Measurements from ENCODE around the gene INO80E.
"Not testable (repeated sequence)": the region's sequence is repeated elsewhere in the genome, so short reads cannot be mapped to it uniquely, and the experiment has no call there.

INO80E gene

GRCh38 chr16:30010844-30011713 is 15.0 kb downstream of the INO80E start, which contains the start of gene DOC2A:
Gene DOC2A, minus strand, starts transcription at chr16:30011027. Its CDS starts 805 bp downstream, at chr16:30010222.
- DNase-seq = no peak

- no peak for DNase-seq
These were observed 15.9 kb downstream of the INO80E start for GRCh38 chr16:30011714-30012504.

DNA sequence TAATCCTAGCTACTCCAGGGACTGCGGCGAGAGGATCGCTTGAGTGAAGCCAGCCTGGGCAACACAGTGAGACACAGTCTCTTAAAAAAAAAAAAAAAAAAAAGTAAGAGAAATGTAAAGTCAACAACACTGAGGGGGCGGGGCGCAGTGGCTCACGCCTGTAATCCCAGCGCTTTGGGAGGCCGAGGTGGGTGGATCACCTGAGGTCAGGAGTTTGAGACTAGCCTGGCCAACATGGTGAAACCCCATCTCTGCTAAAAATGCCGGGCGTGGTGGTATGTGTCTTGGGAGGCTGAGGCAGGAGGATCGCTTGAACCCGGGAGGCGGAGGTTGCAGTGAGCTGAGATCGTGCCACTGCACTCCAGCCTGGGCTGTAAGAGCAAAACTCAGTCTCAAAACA is 16.6 kb downstream of the INO80E start:
- DNase-seq = not testable (repeated sequence)

DNA sequence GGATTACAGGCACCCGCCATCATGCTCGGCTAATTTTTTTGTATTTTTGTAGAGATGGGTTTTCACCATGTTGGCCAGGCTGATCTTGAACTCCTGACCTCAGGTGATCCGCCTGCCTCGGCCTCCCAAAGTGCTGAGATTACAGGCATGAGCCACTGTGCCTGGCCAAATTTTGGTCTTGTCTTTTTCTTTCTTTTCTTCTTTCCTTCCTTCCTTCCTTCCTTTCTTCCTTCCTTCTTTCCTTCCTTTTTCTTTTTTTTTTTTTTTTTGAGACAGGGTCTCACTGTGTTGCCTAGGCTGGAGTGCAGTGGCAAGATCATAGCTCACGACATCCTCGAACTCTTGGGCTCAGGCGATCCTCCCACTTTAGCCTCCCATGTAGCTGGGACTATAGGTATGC is 19.4 kb downstream of the INO80E start:
- DNase-seq = not testable (repeated sequence)

GRCh38 chr16:30016555-30017276 is 20.7 kb downstream of the INO80E start:
- DNase-seq = no peak

GRCh38 chr16:30017277-30017656 is 21.2 kb downstream of the INO80E start:
- no peak for DNase-seq

- DNase-seq = not testable (repeated sequence)
These were observed 21.9 kb downstream of the INO80E start for GRCh38 chr16:30017937-30018336.

DNA sequence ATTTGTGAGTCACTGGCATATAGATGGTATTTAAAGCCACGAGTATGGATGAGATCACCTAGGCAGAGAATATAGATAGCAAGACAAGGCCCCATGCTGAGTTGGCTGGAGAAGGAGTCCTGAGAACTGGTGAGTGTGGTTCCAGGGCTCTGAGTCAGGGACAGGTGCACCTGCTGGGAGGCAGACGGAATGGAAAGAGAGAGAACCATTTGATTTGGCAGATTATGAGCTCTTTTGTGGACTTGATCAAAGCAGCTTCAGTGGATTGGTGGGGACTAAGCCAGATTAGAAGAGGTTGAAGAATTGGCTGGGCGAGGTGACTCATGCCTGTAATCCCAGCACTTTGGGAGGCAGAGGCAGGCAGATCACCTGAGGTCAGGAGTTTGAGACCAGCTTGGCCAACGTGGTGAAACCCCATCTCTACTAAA is 22.7 kb downstream of the INO80E start:
- peak; percentile 72 for DNase-seq

DNA sequence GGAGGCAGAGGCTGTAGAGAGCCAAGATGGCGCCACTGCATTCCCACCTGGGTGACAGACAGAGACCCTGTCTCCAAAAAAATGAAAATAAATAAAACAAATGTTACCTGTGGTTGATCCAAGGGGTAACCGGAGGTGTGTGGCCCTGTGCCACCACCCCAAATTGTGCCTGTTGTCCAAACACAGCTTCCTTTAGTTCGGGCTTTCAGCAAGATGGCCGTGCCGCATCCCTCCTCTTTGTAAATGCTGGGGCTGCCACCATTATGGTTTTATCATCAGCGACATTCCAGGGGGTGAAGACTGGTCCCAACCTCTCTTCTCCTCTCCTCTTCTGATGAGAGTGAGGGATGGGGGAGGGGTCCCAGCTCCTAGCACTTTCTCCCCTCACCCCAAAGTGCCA is 26.8 kb downstream of the INO80E start, which contains the start of gene C16orf92:
TSS of gene C16orf92 (plus strand) at position 312 of the 400 bp plus-strand sequence. CDS start 143 bp downstream, outside the sequence.
- no peak for DNase-seq

GRCh38 chr16:30023586-30023985 is 27.5 kb downstream of the INO80E start:
- no peak for DNase-seq

DNA sequence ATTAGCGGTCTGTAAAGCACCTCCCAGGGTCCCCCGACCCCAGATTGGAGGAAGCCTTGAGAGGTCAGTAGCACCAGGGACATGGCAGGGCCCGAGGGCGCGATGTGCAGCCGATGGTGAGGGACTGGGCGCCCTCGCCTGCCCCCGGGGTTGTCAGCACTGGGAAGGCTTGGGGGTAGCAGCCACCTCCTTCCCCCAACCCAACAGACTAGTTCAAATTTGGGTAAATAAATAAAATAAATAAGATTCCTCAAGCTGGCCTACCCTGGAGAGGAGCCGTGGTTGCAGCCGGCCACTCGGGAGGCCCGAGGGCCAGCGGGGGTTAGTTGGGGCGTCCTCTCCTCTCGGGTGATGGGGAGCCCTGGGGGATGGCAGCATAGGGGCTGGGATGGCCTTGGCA is 28.4 kb downstream of the INO80E start:
- DNase-seq = no peak

GRCh38 chr16:30025156-30025555 is 29.1 kb downstream of the INO80E start:
- no peak for DNase-seq

DNA sequence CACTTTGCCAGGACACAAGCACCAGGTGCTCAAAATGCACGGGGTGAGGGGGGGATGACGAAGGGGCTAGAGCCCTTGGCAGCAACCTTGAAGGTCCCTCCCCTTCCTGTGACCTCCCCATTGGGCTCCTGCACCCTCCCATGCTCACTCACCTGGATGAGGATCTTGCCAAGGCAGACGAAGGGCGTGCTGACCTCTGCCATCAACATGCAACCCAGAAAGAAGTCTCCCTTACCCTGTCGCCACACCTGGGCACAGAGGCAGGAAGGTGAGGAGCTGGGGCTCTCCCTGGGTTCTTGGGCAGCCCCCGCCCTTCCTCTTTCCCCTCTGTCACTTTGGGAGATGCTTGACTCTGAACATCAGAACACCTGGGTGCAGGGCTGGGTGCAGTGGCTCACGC is 29.5 kb downstream of the INO80E start:
- DNase-seq = no peak

GRCh38 chr16:30026449-30026848 is 30.4 kb downstream of the INO80E start:
- DNase-seq = no peak

- DNase-seq = no peak
These were observed 31.8 kb downstream of the INO80E start for GRCh38 chr16:30027588-30028437.

GRCh38 chr16:30028438-30029076 is 32.5 kb downstream of the INO80E start:
- DNase-seq = no peak

GRCh38 chr16:30030011-30030685 is 34.1 kb downstream of the INO80E start:
- no peak for DNase-seq

- DNase-seq = no peak
These were observed 34.9 kb downstream of the INO80E start, which contains the start of gene TLCD3B for GRCh38 chr16:30030841-30031413. Gene TLCD3B, minus strand, starts transcription at chr16:30031271. Its CDS starts 744 bp downstream, at chr16:30030527.

DNA sequence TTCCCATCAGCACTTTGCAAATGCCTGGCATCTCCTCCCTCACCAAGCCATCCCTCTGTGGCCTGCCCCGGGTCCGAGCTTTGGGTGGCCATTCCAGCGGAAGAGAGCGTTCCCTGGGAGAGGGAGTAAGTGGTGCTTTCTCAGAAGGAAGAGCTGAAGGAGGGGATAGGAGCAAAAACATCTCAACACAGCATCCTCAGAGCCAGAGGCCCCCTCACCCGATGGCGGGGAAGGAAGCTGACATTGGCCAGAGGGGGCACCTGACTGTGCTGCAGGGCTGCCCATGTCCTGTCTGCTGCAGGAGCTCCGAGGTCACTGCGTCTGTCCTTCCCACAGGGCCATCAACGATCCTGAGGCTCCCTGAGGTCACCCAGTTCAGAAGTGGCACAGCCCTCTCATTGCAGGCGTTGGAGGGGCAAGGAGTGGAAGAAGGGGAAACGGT is 35.5 kb downstream of the INO80E start:
- DNase-seq = no peak

- peak; percentile 64 for DNase-seq
These were observed 36.2 kb downstream of the INO80E start for GRCh38 chr16:30032083-30032819.
